DMS 273 treated with DMSO at 0.1 percent for 48 hours (cell line): ENCODE data around the gene SVOP.
A peak's percentile ranks its signal among the peaks of the same experiment; 100 is the strongest.

Source experiments
- DNase-seq: peaks from one replicate; lab custom pipeline; 2025; lab: John Stamatoyannopoulos, UW

SVOP gene

DNA sequence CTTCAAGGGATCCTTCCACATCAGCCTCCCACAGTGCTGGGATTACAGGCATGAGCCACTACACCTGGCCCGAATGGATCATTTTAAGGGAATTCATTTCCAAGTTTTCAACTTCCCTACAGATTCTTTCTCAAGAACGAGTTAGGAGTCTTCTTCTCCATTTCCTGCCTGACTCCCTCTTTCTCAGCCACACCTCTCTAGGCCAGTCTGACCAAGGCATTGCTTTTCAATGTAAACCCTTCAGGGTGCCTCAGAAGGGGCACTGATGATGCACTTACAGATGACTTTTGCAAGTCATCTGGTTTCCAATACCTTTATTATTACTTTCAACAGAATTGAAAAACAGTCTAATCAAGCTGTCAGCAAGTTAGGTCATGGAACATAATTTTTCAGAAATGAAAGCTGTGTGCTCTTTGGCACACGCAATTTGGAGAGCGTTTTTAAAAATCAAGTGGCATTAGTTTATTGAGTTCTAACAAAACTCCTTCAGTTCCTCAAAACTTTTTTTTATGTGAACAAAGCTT lies 47.2 kb downstream of the SVOP start:
- no peak for DNase-seq

DNA sequence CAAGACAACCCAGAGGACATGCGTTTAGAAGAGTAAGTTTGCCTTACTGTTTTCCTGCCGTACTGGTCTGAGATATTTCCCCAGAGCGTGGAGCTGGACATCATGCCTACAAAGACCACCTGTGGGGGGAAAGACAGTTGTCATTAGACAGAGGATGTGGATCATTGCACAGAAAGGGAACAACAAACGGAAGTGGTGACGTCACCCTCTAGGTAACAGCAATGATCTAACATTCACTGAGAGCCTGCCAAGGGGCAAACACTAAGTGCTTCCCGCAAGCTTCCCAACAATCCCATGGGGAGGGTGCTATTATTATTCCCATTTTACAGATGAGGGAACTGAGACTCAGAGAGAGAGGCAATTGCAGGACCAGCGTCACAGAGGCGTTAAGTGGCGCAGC lies 48.5 kb downstream of the SVOP start:
- no peak for DNase-seq

DNA sequence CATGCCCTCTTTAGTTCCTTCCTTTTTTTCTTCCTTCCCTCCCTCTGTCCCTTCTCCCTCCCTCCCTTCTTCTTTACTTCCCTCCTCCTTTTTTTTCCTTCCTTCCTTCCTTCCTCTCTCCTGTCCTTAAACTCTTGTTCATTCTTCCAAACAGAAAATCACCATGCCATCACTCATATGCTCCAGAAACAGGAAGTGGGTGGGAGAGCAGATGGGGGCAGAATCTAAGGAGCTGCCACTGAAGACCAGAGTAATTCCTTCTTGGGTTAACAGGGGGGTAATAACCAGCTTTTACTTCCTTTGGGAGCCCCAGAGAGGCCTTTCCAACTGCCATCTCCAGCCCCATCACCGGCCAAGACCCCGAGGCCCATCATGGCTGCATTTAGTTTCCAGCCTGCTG lies 51.2 kb downstream of the SVOP start:
- no peak for DNase-seq

DNA sequence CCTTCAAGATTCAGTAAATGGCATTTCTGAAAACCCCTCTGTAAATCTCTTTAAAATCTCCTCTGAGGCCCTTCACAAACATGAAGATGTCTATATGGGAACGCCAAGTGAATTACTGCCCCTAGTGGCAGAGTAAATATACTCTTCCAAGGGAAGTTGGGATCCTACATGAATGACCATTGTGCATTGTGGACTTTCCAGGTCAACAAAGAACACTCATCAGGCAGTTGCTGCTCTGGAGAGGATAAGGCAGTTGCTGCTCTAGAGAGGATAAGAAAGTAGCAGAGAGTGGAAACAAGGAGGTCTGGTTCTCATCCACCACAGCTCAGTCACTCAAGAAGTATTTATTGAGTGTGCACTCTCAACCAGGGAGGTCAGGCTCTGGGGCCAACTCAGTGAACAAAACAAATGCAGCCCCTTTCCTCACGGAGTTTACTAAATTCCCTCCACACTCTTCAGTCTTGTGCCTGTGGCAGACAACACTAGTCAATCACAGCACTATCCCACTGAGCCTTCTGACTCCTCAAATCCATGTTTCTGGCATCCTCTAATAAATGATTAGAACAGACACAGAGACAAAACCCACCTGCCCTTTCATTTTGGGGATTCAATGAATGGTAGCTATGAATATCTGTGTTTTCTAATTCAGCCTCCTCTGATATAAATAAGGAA lies 52.9 kb downstream of the SVOP start:
- DNase-seq = no peak

DNA sequence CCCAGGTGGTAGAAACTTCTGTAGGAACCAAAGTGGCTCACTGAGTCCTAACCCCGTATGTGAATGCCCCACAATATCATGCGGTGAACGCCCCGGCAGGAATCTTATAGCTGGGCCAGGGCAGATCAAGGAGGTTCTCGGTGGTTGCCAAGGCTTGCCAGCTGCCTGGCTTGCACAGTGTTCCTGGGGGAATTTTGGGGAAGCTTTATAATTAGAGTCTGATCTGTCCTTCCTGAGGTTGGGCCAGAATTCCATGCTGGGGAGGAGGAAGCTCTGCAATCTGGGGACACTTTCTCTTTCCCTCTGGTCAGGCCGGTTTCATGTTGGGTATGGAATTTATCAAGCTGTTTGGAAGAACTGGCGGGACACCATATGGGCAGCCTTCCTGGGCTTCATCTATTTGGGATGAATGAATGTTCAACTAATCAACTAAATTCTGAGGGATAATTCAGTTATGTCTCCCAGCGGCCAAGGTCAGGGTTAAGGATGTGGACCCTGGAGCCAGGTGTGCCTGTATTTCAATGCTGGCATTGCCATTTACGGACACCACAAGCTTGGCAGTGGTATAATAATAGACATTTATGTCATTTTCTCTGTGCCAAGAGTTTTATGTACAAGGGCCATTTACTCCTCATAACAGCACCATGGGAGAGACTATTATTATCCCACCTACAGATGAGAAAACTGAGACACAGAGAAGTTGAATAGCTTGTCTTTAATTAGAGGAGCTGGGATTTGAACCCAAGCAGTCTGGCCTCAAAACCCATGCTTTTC lies 54.3 kb downstream of the SVOP start:
- DNase-seq = no peak

DNA sequence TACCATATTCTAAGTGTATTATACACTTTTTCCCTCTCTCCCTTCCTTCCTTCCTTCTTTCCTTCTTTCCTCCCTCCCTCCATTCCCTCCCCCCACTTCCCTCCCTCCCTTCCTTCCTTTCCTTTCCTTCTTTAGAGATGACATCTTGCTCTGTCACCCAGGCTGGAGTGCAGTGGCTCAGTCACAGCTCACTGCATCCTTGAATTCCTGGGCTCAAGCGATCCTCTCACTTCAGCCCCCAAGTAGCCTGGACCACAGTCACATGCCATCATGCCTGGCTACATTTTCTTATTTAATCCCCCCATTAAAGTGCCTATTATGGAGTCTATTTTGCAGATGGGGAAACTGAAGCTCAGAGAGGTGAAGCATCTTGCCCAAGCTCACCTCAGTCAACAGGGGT lies 55.0 kb downstream of the SVOP start:
- DNase-seq = no peak

DNA sequence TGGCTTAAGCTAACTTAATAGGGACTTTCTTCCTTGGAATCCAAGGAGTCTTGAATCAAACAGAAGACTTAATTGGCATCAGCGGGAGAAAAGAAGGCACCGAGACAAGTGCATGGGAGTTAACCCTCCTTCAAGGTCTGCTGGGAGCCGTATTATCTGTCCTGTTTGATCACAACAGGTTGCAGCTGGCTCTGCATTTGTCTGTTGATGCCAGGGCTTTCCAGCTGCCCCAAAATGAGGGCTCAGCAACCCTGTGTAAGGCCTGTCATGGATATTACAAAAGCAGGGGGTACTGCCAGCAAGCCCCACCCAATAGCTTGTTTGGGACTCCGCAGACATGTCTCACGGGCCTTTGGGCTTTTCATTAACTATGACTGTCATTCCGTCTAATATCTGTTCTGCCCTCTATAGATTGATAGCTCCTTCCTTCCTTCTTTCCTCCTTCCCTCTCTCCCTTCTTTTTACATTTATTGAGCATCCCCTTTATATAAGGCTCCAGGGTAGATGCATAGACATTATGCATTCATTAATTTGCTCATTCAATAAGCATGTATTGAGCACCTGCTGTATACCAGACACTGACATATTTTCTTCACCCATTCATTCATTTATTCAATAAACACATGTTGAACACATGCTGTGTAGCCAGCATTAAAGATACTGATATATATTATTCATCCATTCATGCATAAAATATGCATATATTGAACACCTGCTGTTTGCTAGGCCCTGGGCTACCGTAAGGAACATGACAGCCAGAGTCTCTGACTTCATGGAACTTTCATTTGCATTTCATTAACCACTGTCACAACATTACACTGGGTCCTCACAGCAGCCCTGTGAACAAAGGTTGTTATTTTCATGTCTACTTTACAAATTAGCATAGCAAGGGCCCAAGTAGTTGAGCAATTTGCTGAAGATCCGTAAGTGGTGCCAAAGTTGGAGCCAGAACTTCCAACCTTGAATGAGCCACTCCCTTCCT lies 56.2 kb downstream of the SVOP start:
- DNase-seq = no peak

DNA sequence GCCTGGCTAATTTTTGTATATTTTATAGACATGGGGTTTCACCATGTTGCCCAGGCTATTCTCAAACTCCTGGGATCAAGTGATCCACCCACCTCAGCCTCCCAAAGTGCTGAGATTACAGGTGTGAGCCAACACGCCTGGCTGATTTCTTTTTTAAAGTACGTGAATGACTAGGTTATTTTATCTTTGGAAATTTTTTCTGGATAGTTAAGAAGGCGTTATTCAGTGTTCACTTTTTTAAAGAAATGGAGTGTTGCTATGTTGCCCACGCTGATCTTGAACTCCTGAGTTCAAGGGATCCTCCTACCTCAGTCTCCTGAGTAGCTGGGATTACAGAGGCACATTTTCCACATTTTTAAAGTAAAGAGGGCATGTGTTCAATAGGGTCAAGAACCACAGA lies 58.6 kb downstream of the SVOP start:
- DNase-seq = no peak

DNA sequence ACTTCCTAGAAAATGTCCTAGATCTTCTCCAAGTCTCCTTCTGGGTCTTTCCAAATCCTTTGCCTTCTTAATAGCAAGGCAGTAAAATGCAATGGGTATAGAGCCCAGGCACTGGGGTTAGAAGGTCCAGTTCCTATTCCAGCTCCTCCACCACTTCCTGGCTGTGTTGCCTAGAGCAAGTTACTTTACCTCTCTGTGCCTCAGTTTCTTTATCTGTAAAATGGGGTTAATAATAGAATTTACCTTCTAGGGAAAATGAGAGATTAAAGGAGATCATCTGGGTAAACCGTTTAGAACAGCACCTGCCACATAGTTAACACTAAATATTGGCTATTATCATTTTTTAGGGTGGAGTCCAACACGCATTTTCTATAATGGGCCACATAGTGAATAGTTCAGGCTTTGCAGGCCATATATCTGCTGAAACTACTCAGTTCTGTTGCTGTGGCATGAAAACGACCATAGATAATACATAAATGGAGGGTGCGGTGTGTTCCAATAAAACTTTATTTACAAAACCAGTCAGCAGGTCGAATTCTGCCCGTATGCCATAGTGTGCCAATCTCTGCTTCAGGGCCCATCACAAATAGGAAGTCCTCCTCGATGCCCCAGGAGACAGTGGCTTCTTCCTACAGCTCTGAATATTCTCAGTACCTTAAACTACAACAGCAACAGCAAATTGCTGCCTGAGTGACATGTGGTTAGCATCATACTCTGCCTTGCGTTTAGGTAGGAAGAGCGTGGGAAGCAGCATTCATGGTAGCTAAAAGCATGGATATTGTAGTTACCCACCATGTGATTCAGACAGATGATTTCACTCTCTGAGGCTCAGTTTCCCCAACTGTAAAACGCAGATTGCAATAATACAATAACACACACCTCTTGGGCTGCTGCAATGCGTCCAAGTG lies 60.9 kb downstream of the SVOP start:
- DNase-seq = no peak

DNA sequence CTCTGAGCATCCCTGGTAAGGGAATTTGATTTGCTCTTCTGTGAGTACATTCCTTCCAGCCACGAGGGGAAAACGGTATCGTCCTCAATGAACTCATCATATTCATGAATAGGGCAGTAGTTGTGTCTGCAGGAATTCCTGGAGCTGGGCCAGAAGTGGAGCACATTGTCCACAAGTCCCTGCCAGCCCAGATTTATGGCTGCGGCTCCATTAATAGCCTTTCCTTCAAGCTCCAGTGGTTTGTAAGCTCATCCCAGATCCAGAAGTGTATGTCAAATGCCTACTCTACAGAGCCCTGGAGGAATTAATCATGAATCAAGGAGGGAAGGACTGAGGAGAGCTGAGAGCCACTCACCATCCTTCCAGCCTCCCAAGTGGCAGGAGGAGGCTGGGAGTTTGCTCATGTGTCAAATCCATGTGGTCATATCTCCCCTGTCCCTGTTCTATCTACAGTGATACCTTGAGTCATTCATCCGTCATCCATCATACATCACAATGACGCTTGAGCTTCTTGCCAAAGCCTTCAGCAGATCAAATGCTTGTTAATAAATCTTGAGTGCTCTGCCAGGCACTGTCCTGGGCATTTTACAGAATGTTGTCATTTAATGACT lies 65.5 kb downstream of the SVOP start:
- DNase-seq = no peak

DNA sequence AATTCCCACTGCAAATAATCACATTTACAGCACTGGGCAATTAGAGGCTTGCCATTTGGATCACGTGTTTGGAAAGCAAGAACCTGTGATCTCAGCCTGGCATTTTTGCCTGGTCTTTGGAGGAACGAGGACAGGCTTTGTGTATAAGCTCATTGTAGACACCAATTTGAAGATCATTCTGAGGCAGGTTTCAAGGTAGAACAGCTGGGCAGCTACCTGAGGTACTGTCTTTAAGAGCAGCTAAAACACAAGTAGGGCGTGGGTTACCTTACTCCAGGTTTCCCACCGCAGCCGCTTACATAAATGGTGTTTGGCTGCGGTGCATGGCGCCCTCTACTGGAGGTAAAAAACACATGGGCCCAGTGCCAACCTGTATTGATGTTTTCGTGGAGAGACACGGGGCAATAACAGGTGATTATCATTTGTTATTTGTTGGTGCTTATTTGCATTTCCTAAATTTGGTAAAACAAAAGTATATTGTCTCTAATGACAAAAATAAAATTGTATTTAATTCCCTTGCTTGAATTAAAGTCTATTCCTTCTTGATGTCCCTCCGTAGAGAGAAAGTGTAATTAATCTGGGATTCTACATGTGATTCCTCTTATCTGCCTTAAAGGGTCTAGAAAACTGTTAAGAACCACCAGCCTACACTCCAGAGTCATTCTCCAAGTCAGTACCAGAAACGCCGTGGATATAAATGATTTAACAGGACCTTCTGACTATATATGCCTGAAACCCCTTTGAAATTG lies 69.7 kb downstream of the SVOP start:
- peak; percentile 23 for DNase-seq

DNA sequence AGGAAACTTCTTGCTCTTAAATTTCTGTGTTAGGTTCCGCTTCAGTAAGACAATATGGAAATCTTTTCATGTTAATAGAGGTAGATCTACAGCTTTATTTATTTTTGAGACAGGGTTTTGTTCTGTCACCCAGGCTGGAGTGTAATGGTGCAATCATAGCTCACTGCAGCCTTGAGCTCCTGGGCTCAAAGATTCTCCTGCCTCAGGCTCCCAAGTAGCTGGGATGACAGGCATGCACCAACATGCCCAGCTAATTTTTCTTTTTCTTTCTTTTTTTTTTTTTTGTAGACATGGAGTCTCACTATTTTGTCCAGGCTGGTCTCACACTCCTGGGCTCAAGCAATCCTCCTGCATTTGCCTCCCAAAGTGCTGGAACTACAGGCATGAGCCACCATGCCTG lies 70.9 kb downstream of the SVOP start:
- DNase-seq = no peak

DNA sequence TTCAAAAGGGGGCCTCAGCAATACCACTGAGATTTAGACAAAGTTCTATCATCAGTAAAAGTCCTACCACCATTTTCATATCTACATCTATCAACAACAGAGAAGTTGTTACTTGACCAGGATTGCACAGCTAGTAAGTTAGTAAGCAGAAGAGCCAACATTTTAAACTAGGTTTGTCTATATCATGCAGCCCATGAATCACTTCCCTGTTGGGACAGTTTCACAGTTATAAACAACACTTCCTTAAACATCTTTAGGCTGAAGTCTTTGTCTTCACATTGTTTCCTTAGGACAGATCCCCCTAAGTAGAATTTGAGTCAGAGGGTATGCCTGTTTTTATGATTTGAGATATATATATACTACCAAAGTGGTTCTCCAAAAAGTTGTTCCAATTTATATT lies 72.5 kb downstream of the SVOP start:
- no peak for DNase-seq

DNA sequence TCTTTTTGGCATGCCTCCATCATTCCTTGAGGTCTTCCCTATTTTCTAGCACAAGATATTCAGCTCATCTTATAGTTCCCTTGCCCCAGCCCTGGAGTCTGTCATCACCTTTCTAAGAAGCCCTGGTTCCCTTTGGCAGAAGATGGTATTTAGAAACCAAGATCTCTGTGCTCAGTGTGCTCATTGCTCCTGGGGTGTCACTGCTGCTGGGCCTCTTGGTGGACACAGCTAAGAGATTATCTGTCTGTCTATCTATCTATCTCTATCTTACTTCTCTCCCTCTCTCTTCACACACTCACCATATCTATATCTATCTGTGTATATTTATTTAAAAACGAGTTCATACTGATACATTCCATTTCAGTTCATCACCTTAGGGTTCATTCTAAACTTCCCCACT lies 73.8 kb downstream of the SVOP start:
- no peak for DNase-seq

DNA sequence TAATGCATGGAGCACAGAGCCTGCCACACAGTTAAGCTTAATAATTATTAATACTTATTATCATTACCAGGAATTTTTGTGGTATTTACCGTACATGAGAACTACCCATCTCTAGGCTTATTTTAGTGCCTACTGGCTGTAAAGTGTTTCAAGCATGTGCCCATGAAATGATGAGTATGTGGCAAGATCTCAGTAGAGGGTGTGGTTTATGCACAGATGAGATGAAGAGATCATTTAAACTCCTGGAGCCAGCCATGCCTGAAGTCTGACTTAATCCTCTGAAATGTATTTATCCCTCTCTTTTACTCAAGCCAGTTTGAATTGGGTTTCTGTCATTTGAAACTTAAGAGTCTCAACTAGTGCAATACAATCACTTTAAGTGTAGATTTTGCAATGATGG lies 80.7 kb downstream of the SVOP start:
- DNase-seq = no peak

DNA sequence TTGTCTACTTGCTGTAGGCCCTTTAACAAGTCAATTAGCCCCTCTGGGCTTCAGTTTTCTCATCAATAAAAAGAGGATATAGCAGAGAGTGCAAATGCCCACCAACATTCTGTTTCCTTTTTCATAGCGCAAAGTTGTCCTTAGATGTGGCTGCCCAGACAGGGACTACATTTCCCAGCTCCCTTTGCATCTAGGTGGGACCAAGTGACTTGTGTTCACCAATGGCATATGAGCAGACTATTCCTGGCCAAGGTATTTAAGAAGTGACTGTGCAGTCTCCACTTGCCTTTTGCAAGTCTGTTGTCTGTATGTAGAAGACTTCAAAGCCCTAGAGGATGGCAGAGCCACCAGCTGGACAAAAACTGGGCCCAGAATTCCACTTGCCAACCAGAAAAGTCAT lies 81.3 kb downstream of the SVOP start:
- no peak for DNase-seq

DNA sequence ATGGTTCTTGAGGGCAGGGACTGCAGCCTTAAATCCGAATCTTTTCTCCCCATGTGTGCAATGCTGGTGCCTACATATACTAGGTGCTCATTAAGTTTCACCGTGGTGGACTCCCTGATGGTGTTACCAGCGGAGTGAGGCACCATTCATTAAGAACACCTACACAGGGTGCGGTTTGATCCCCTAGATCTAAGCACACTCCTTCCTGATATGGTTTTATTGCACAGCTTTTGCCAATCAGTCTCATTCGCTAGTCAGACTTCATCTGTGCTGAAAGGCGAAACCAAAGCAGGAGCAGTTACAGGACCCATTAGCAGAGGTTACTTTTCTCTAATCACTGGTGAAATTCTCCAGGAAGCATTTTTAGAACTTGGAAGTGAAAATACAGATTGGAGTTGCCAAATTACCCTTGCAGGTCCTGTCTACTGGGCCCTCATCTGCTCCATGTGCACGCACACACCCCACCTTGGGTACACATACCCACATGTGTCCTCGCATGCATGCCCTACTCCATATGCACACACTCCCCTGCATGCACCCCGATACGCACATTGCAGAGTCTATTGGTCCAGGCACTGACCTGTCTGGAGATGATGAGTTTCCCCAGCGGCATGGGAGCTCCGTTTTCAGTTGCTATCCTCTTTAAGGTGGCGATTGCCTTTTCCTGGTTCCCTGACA lies 82.5 kb downstream of the SVOP start:
- no peak for DNase-seq

DNA sequence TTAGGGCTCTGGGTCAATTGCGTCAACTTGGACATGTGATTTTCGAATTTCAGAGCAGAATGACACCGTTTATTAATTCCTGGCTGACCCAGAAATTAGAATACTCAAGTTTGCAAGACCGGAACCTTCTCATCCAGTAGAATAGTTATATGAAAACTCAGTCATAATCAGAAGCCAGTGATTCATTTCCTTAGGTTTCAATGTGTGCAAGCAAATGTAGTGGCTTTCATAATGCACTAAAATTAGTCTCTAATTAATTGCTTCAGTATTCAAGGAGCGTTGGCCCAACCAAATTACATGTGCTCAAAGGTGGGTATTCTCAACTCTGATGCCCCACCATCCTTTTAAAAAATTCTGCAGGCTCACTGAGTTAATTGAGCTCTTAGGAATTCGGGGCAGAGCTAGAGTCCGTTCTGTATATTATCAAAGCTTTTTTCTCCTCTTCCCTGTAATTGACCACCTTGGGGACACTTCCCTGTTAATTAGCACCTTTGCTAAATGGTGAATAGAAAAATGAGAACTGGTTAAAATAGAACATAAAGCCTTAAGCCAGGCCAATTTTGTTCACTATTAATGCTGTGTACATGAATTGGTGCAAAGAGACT lies 85.6 kb downstream of the SVOP start:
- DNase-seq = no peak

DNA sequence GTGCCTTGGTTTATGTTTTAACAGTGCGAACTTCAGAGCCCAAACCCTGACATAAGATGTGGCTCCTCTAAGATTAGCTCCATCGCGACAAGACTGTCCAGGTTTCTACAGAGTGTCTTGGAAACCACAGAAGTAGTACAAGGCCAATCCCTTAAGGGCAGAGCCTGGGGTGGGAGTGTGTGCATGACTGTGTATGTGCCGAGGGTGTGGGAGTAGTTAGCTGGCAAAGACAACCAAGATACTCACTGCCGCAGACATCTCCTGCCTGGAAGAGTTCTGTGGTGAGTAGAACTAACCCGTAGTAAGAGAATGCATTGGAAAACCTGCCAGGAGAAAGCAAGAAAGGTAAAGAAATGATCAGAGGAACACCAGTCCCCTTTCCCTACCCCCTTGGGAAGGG lies 86.9 kb downstream of the SVOP start:
- DNase-seq = no peak
